H9 (cell line): ENCODE results near the gene QRICH2. TPM values are rescaled to one million over a fixed set of nuclear protein-coding genes. Genes with fewer than 3 reads are reported as not detected.

ENCODE experiments used
- DNase-seq: peaks from one replicate; pipeline ENCODE4 v3.0.0-alpha.2; 2017
- H2AFZ ChIP-seq: one replicate; pipeline ENCODE4 v1.6.1; 2013; ENCODE audit warnings: mild to moderate bottlenecking, low read length, control low read depth, moderate library complexity
- H2AK5ac ChIP-seq: 2 replicates; pipeline ENCODE4 v1.6.1; 2013; ENCODE audit warnings: low read length, control low read depth, mixed read lengths; ENCODE audit not compliant: insufficient read length
- H2BK120ac ChIP-seq: one replicate; pipeline ENCODE4 v1.6.1; 2013; ENCODE audit warnings: low read depth, mild to moderate bottlenecking, low read length, control low read depth, inconsistent platforms; ENCODE audit not compliant: poor library complexity, severe bottlenecking
- H2BK12ac ChIP-seq: 2 replicates; pipeline ENCODE4 v1.6.1; 2013; ENCODE audit warnings: low read length, control low read depth, mixed read lengths, low read depth; ENCODE audit not compliant: insufficient read length
- H2BK15ac ChIP-seq: 2 replicates; pipeline ENCODE4 v1.6.1; 2013; ENCODE audit warnings: low read depth, low read length, control low read depth
- H2BK20ac ChIP-seq: one replicate; pipeline ENCODE4 v1.6.1; 2013; ENCODE audit warnings: low read depth, mild to moderate bottlenecking, low read length, control low read depth, inconsistent platforms; ENCODE audit not compliant: poor library complexity, severe bottlenecking
- H2BK5ac ChIP-seq: 2 replicates; pipeline ENCODE4 v1.6.1; 2013; ENCODE audit warnings: low read length, control low read depth, mixed read lengths; ENCODE audit not compliant: insufficient read length
- H3K14ac ChIP-seq: 2 replicates; pipeline ENCODE4 v1.6.1; 2013; ENCODE audit warnings: low read length, control low read depth; ENCODE audit not compliant: insufficient read depth
- H3K18ac ChIP-seq: 2 replicates; pipeline ENCODE4 v1.6.1; 2013; ENCODE audit warnings: low read depth, mild to moderate bottlenecking, mixed read lengths, low read length, control low read depth; ENCODE audit not compliant: insufficient read length
- H3K23ac ChIP-seq: 2 replicates; pipeline ENCODE4 v1.6.1; 2013; ENCODE audit warnings: low read length, control low read depth, mixed read lengths, low read depth; ENCODE audit not compliant: insufficient read length
- H3K23me2 ChIP-seq: 2 replicates; pipeline ENCODE4 v1.6.1; 2013; ENCODE audit warnings: low read depth, mild to moderate bottlenecking, mixed read lengths, low read length, control low read depth; ENCODE audit not compliant: insufficient read length, poor library complexity, severe bottlenecking
- H3K27ac ChIP-seq: 2 replicates; pipeline ENCODE4 v1.5.1; 2013; ENCODE audit warnings: low read length, control low read depth, mixed read lengths, low read depth; ENCODE audit not compliant: insufficient read length
- H3K27me3 ChIP-seq: 2 replicates; pipeline ENCODE4 v1.6.1; 2013; ENCODE audit warnings: low read length, control low read depth, inconsistent platforms; ENCODE audit not compliant: insufficient read depth
- H3K4ac ChIP-seq: 2 replicates; pipeline ENCODE4 v1.6.1; 2013; ENCODE audit warnings: low read depth, mild to moderate bottlenecking, control low read depth, inconsistent platforms, low read length, moderate library complexity
- H3K4me1 ChIP-seq: 2 replicates; pipeline ENCODE4 v1.6.1; 2013; ENCODE audit warnings: low read length, control low read depth, inconsistent platforms; ENCODE audit not compliant: insufficient read depth
- H3K4me2 ChIP-seq: 2 replicates; pipeline ENCODE4 v1.6.1; 2013; ENCODE audit warnings: low read length, control low read depth, mixed read lengths; ENCODE audit not compliant: insufficient read length, insufficient read depth
- H3K56ac ChIP-seq: 2 replicates; pipeline ENCODE4 v1.6.1; 2013; ENCODE audit warnings: low read depth, mild to moderate bottlenecking, mixed read lengths, low read length, control low read depth; ENCODE audit not compliant: insufficient read length
- H3K79me1 ChIP-seq: 2 replicates; pipeline ENCODE4 v1.6.1; 2013; ENCODE audit warnings: low read depth, mild to moderate bottlenecking, moderate library complexity, low read length, control low read depth, inconsistent platforms; ENCODE audit not compliant: insufficient read depth, poor library complexity, severe bottlenecking
- H3K79me2 ChIP-seq: 2 replicates; pipeline ENCODE4 v1.6.1; 2013; ENCODE audit warnings: low read length, control low read depth, inconsistent platforms; ENCODE audit not compliant: insufficient read depth
- H3K9ac ChIP-seq: 2 replicates; pipeline ENCODE4 v1.6.1; 2013; ENCODE audit warnings: low read length, control low read depth, mixed read lengths; ENCODE audit not compliant: insufficient read length; ENCODE audit errors: extremely low read depth
- H3K9me3 ChIP-seq: one replicate; pipeline ENCODE4 v1.6.1; 2013; ENCODE audit warnings: low read depth, low read length, inconsistent platforms; ENCODE audit not compliant: control insufficient read depth
- H3T11ph ChIP-seq: one replicate; pipeline ENCODE4 v1.6.1; 2013; ENCODE audit warnings: mild to moderate bottlenecking, low read length, control low read depth, inconsistent platforms
- H4K20me1 ChIP-seq: one replicate; pipeline ENCODE4 v1.6.1; 2013; ENCODE audit not compliant: control insufficient read depth, insufficient read length, insufficient read depth
- H4K5ac ChIP-seq: 2 replicates; pipeline ENCODE4 v1.6.1; 2013; ENCODE audit warnings: low read depth, mild to moderate bottlenecking, mixed read lengths, low read length, control low read depth; ENCODE audit not compliant: insufficient read length
- H4K8ac ChIP-seq: replicated peaks from 2 replicates; pipeline ENCODE4 v1.6.1; 2013; ENCODE audit warnings: low read length, control low read depth, mixed read lengths, low read depth; ENCODE audit not compliant: insufficient read length
- H4K91ac ChIP-seq: 2 replicates; pipeline ENCODE4 v1.6.1; 2013; ENCODE audit warnings: low read depth, mild to moderate bottlenecking, moderate library complexity, mixed read lengths, low read length, control low read depth; ENCODE audit not compliant: insufficient read length
- H3K27ac Mint-ChIP-seq, 3 experiments: 2 replicates in 2 of 3; 3 replicates in 1 of 3; pipeline ENCODE4 v1.8.0; 2020 to 2021; ENCODE audit warnings: mixed read lengths in 3 of 3, mild to moderate bottlenecking in 1 of 3, moderate library complexity in 1 of 3
- H3K27me3 Mint-ChIP-seq: 2 replicates; pipeline ENCODE4 v1.8.0; 2021; ENCODE audit warnings: low read depth, mild to moderate bottlenecking, moderate library complexity, mixed read lengths
- H3K36me3 Mint-ChIP-seq, 3 experiments: 2 replicates in 2 of 3; 3 replicates in 1 of 3; pipeline ENCODE4 v1.8.0; 2020 to 2021; ENCODE audit warnings: low read depth in 3 of 3, mixed read lengths in 3 of 3; ENCODE audit not compliant: insufficient read depth in 1 of 3
- H3K4me1 Mint-ChIP-seq, 2 experiments: 2 replicates each; pipeline ENCODE4 v1.8.0; 2020; ENCODE audit warnings: mixed read lengths in 2 of 2
- H3K4me3 Mint-ChIP-seq, 2 experiments: 2 replicates in 1 of 2; 3 replicates in 1 of 2; pipeline ENCODE4 v1.8.0; 2020 to 2021; ENCODE audit warnings: mild to moderate bottlenecking in 2 of 2, mixed read lengths in 2 of 2, moderate library complexity in 1 of 2
- H3K9me3 Mint-ChIP-seq, 2 experiments: 2 replicates in 1 of 2; 3 replicates in 1 of 2; pipeline ENCODE4 v1.8.0; 2020; ENCODE audit warnings: mild to moderate bottlenecking in 2 of 2, mixed read lengths in 2 of 2, moderate library complexity in 1 of 2
- WGBS: extraction: QIAGEN DNeasy Blood & Tissue Kit; methylation state at CpG from one replicate; pipeline ENCODE4 v1.1.7; 2013; ENCODE audit warnings: missing lambda C conversion rate, low lambda C conversion rate, mixed read lengths; ENCODE audit not compliant: insufficient read length; ENCODE audit errors: extremely low coverage; 5-methylcytosine and 5-hydroxymethylcytosine counted together
- total RNA-seq: library from RNA; stranded (reverse); gene quantifications from 2 replicates; pipeline ENCODE4 v1.2.1, GENCODE V29; 2021
- TF ChIP-seq, protein P1 (sequence below): fragments of 200-600 bp; sonication (generic); conservative IDR thresholded peaks from 3 replicates; pipeline ENCODE4 v1.8.0; 2021; ENCODE audit warnings: antibody characterized with exemption, mild to moderate bottlenecking

Gene QRICH2
- total RNA-seq, 1 experiment from 2014 or later: 3.2 TPM

DNA sequence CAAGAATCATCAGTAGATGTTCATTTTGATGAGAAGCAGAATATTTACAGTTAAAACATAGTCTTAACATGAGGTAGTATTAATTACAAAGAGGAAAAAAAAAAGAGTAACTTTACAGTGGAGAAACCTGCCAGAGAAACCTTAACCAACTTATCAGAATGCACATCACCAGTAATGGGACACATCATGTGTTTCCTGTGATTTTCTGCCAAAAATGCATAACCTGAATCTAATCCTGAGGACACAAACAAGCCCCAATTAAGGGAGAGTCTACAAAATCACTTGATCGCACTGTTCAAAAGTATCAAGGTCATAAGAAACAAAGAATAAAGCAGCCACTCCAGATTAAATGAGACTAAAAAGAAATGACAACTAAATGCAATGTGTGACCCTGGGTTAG is 18.2 kb upstream of the QRICH2 start:
- no peaks in the 10 kb centered on the region for H3K9me3 ChIP-seq
- H3K79me1 ChIP-seq: no peaks in the 10 kb centered on the region
- H3K18ac ChIP-seq: no peak overlapping the region
- H2BK120ac ChIP-seq: no peak overlapping the region
- no peak overlapping the region for H2BK15ac ChIP-seq
- no CpG with 5 or more reads among the region's 1 CpG for WGBS
- TF ChIP-seq, protein P1, sequence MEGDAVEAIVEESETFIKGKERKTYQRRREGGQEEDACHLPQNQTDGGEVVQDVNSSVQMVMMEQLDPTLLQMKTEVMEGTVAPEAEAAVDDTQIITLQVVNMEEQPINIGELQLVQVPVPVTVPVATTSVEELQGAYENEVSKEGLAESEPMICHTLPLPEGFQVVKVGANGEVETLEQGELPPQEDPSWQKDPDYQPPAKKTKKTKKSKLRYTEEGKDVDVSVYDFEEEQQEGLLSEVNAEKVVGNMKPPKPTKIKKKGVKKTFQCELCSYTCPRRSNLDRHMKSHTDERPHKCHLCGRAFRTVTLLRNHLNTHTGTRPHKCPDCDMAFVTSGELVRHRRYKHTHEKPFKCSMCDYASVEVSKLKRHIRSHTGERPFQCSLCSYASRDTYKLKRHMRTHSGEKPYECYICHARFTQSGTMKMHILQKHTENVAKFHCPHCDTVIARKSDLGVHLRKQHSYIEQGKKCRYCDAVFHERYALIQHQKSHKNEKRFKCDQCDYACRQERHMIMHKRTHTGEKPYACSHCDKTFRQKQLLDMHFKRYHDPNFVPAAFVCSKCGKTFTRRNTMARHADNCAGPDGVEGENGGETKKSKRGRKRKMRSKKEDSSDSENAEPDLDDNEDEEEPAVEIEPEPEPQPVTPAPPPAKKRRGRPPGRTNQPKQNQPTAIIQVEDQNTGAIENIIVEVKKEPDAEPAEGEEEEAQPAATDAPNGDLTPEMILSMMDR: no peak
- H3T11ph ChIP-seq: no peak overlapping the region
- Mint-ChIP-seq H3K27me3 (no peaks in the 10 kb centered on the region), H3K4me1 (no peaks in the 10 kb centered on the region), H3K4me3 (no peak overlapping the region), H3K36me3 (peaks cover 12 to 56% (median 51%) of the 10 kb centered on the region in 3 experiments; a peak in 6 of 7 replicates), H3K27ac (no peak overlapping the region), H3K9me3 (no peaks in the 10 kb centered on the region)
- H4K8ac ChIP-seq: no peak overlapping the region
- no peaks in the 10 kb centered on the region for H3K4me1 ChIP-seq
- DNase-seq: no peak
- no peak overlapping the region for H3K4ac ChIP-seq
- no peak overlapping the region for H3K23ac ChIP-seq
- no peaks in the 10 kb centered on the region for H3K27me3 ChIP-seq
- no peak overlapping the region for H4K91ac ChIP-seq
- H2AFZ ChIP-seq: no peak overlapping the region
- H4K5ac ChIP-seq: no peak overlapping the region
- no peak overlapping the region for H3K4me2 ChIP-seq
- H2BK5ac ChIP-seq: no peak overlapping the region
- H3K56ac ChIP-seq: no peak overlapping the region
- no peak overlapping the region for H3K14ac ChIP-seq
- H4K20me1 ChIP-seq: no peaks in the 10 kb centered on the region
- no peaks in the 10 kb centered on the region for H3K23me2 ChIP-seq
- no peak overlapping the region for H3K27ac ChIP-seq
- H3K79me2 ChIP-seq: no peaks in the 10 kb centered on the region
- H2BK12ac ChIP-seq: no peak overlapping the region
- no peak overlapping the region for H2BK20ac ChIP-seq
- no peak overlapping the region for H3K9ac ChIP-seq
- H2AK5ac ChIP-seq: no peak overlapping the region
